ENCODE results near the gene RHBDF1.

The RHBDF1 gene, protein sequence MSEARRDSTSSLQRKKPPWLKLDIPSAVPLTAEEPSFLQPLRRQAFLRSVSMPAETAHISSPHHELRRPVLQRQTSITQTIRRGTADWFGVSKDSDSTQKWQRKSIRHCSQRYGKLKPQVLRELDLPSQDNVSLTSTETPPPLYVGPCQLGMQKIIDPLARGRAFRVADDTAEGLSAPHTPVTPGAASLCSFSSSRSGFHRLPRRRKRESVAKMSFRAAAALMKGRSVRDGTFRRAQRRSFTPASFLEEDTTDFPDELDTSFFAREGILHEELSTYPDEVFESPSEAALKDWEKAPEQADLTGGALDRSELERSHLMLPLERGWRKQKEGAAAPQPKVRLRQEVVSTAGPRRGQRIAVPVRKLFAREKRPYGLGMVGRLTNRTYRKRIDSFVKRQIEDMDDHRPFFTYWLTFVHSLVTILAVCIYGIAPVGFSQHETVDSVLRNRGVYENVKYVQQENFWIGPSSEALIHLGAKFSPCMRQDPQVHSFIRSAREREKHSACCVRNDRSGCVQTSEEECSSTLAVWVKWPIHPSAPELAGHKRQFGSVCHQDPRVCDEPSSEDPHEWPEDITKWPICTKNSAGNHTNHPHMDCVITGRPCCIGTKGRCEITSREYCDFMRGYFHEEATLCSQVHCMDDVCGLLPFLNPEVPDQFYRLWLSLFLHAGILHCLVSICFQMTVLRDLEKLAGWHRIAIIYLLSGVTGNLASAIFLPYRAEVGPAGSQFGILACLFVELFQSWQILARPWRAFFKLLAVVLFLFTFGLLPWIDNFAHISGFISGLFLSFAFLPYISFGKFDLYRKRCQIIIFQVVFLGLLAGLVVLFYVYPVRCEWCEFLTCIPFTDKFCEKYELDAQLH

GRCh38 chr16:72561-73548 lies at the start of gene RHBDF1:
Gene RHBDF1, minus strand, starts transcription at chr16:72631. Its CDS starts 7,616 bp downstream, at chr16:65015.
- peak; percentile 73 for DNase-seq (ENCODE audit: low spot score)

- no peak for DNase-seq (ENCODE audit: low spot score)
These were observed 48.3 kb upstream of the RHBDF1 start for GRCh38 chr16:120756-121155.

DNA sequence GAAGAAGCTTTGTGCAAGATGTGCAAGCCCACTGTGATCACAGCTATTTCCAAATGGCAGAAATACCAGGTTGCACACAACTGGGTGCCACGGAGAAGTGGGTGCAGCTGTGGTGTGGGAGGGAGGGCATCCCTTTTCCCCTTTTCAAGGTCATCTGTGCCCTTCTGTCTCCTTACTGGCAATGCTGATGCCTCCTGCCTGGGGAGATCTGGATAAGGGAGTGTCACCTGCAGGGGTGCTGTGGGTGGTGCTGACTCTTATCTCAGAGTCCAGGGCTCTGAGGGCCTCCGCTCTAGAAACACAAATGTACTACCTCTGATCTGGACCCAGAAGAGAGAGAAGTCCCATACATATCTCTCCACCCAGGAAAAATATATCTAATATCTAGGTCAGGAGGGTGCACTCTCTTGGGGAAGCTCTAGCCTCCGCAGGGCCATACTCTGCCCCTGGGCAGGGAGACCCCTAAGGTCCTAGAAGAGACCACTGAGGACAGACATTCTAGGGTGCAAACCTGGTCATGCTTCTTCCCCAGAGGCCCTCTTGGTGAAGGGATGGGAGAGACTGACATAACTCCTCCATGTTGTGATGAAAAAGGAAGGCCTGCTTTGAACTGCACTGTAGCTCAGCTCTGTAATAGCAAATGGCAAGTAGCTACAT lies 47.5 kb upstream of the RHBDF1 start:
- DNase-seq (ENCODE audit: low spot score) = no peak

DNA sequence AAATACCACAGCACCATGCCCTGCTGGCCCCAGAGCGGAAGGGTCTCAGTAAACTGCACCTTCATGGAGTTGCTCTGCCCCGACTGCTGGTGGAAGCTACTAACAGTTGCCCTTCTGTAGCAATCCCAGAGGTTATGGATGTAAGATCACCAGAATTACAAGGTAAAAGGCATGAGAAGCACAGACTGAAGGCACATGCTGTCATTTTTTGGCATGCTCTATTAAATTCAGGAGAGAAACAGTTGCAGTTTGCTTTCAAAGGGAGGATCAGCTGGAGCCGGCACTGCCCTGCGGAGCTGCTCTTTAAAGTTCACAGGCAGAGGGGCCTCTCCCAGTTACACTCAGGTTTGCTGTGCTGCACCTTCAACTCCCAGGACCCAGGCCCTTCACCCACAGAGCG lies 46.9 kb upstream of the RHBDF1 start:
- no peak for DNase-seq (ENCODE audit: low spot score)

DNA sequence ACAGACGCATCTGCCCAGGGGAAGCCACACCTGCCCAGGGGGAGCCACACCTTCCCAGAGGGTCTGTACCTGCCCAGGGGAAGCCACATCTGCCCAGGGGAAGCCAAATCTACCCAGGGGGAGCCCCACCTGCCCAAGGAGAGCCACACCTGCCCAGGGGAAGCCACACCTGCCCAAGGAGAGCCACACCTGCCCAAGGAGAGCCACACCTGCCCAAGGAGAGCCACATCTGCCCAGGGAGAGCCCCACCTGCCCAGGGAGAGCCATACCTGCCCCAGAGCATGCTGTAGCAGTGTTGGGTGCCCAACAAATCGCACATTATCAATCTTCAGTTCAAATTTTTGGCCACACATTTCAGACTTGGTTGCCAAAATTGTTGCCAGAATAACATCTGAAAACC lies 46.4 kb upstream of the RHBDF1 start:
- DNase-seq (ENCODE audit: low spot score) = no peak

GRCh38 chr16:117379-118365 lies 45.2 kb upstream of the RHBDF1 start:
- peak; percentile 65 for DNase-seq (ENCODE audit: low spot score)

DNA sequence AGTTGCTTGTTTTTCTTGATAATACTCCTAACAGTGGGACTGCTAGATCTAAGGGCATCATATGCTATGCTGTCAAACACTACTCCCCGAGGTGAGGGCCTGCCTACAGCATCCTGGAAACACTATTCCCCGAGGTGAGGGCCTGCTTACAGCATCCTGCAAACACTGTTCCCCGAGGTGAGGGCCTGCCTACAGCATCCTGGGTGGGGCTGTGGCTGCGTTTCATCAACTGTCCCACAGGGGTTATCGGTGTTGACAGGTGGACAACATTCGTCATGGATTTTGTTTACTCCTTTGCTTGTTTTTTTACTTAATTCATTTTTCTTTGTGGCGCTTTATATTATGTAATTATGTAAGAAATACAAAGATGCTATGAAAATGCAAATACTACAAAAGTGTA lies 43.6 kb upstream of the RHBDF1 start:
- no peak for DNase-seq (ENCODE audit: low spot score)

- no peak for DNase-seq (ENCODE audit: low spot score)
These were observed 41.9 kb upstream of the RHBDF1 start for GRCh38 chr16:114327-114726.

- DNase-seq (ENCODE audit: low spot score) = no peak
These were observed 39.9 kb upstream of the RHBDF1 start for GRCh38 chr16:112153-112840.

DNA sequence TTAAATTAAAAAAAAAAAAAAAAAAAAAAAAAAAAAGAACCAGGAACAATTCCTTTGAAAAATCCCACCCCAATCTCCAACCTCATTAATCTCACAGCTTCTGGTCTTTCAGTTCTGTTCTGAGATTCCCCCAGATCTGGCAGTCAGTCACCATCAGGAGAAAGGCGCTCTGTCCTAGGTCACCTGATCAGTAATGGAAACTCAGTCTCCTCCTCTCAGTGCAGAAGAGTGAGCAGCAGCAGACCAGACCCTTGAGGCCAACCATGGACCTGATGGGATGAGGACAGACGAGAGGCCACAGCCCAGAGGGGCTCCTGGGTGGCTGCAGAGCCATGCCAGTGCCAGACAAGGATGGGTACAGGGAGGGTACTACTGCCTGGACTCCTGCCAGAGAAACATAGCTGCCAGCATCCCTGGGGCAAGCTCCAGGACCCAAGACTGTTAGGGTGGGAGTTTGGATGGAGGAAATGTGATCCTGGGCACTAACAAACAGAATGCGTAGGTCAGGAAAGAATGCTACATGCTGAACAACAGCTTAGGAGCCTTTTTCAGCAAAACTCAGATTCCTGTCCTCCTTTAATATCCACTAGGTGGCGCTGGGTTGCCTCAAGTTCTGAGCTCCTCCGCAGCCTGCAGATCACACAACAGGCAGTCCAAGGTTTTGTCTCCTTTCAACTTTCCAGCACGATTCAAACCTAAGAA lies 34.3 kb upstream of the RHBDF1 start:
- peak; percentile 78 for DNase-seq (ENCODE audit: low spot score)

DNA sequence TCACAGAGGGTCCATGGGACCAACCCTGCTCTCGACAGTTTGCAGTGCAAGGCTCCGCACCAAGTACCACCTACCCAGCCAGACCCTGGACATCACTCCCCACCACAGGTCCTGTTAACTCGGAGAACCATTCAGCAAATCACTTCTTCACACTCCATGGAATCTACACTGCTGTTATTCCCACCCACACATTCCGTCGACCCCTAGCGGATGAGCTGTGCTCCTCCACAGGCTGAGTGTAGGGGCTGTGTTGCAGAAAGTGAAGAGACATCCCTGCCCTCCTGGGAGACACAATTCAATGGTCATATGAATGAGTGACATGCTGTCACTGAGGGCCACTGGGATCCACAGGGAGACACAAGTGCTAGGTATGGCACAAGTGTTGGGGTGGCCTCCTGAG lies 33.1 kb upstream of the RHBDF1 start:
- no peak for DNase-seq (ENCODE audit: low spot score)

GRCh38 chr16:104928-105327 lies 32.5 kb upstream of the RHBDF1 start:
- no peak for DNase-seq (ENCODE audit: low spot score)

GRCh38 chr16:104355-104754 lies 31.9 kb upstream of the RHBDF1 start:
- no peak for DNase-seq (ENCODE audit: low spot score)

DNA sequence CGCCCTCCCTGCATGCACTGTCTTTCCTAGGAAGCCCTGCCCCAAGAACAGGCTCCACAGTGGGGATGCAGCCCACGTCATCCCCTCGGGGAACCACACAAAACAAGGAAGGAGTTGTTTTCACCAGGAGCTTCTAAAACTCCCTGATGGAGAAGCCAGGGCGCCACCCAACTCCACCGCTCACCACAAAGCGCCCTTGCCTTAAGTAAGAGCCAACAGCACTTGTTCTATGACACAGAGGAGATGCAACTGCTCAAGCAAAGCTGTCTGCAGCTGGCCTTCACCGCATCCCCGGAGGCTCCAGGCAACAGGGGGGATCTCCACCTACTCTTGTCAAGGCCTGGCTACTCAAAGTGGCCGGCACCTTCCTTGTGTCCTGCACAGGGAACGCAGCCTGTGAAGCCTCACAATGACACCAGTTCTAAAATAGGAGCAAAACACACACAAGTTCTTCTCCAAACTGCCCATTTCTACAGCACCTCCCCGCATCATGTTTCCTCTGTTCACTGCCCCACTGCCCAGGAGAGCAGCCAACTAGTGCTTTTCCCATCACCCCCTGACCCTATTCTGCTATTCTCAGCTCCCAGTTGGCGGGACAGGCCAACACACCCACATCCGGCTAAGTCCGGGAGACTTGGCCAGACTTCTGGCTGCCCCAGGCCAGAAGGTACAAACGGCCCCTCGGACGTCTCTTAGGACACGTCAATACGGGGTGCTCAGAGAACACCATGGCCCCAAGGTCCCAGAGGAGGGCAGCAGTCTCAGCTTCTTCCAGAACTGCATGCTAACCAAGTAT lies 29.8 kb upstream of the RHBDF1 start:
- no peak for DNase-seq (ENCODE audit: low spot score)

DNA sequence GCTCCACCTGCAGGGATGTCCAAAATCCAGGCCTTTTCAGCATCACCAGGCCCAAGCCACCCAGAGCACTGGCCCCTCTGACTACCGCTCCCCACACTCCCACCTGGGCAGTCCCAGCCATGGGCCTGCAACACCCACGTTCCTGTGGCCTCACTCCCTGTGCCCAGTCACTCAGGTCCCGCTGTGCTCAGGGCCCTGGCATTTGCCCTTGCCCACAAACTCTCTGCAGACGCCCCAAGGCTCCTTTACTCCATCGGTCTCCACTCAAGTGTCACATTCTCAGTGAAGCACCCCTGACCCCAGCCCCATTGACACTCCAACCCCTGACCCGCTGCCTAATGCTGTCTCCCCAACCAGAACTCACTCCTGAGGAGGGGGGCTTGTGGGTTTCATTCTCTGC lies 29.2 kb upstream of the RHBDF1 start:
- DNase-seq (ENCODE audit: low spot score) = no peak

DNA sequence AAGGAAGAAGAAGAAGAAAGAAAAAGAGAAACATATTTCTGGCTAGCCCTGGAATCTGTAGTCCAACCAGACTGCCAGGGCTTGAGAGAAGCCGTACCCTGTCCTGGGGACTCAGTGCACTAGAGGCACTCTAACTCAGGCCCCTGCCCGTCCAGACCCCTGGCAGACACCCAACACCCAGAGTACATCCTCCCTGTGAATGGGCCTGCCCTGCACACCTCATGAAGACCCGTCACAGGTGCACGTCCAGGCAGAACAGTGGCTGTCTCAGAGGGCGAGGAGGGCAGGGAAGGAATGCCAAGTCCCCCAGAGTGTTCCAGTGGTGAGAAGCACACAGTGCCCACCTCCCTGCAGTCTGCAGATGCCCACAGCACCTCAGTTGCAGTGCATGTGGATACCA lies 28.6 kb upstream of the RHBDF1 start:
- DNase-seq (ENCODE audit: low spot score) = no peak

DNA sequence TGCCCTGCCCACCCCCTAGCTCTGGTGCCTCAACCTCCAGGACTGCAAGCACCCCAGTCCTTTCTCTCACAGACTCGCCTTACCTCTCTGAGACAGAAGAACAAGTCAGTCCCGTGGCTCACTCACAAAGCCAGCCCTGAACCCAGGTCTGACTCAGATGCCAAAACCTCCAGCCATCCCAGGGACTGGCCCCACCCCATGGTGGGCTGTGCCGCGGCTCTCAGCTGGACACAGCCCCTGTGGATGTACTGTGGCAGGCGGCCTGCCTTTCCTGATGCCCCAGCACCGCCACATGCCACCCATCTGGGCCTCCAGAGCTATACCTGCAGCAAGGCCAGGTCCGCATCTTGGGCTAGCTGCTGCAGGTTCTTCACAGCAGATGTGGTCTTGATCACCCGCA lies 25.4 kb upstream of the RHBDF1 start:
- DNase-seq (ENCODE audit: low spot score) = no peak

- peak; percentile 85 for DNase-seq (ENCODE audit: low spot score)
These were observed 24.5 kb upstream of the RHBDF1 start for GRCh38 chr16:96935-97381.
